K562 (cell line): ENCODE results near the gene TUBB2A. TPM values are rescaled to one million over a fixed set of nuclear protein-coding genes. Genes with fewer than 3 reads are reported as not detected.
"Not testable (repeated sequence)": the region's sequence is repeated elsewhere in the genome, so short reads cannot be mapped to it uniquely, and the experiment has no call there.

Source experiments
- ATAC-seq: fragments of 200-7000 bp; cut with Tn5 transposase; 3 replicates; pipeline ENCODE4 v1.9.1; 2020; ENCODE audit warnings: moderate library complexity
- BruUV-seq: library from RNA; stranded (reverse); fragments of 400-500 nt; replicated peaks from 2 replicates; lab custom pipeline; 2021; lab: Mats Ljungman, UMichigan
- CTCF ChIA-PET: fragments of 300-600 bp; formaldehyde crosslinking; extraction: SDS; loops from one replicate; lab custom pipeline; 2021; ENCODE audit warnings: low intra/inter-chr PET ratio; lab: Yijun Ruan, JAX
- POLR2A ChIA-PET: fragments of 300-600, 350-650 bp; sonication (Branson Sonifier 250); formaldehyde crosslinking; extraction: SDS; loops from one replicate; lab custom pipeline; 2021; ENCODE audit warnings: antibody characterized with exemption, inconsistent platforms; lab: Yijun Ruan, JAX
- DNase-seq, 4 experiments: peaks; one replicate each; pipeline versions ENCODE4 v3.0.0 to v3.0.0-alpha.2; 2011 to 2018; ENCODE audit warnings: low spot score in 3 of 4, mixed read lengths in 3 of 4; ENCODE audit errors: extremely low read depth in 1 of 4
- FAIRE-seq: peaks from 2 replicates; lab custom pipeline; 2011; peaks lifted over from hg19 to GRCh38; lab: Jason Lieb, UNC
- H2AFZ ChIP-seq: 2 replicates; pipeline ENCODE4 v1.6.0; 2011; ENCODE audit warnings: low read depth, low read length, control low read depth, inconsistent platforms
- H3K27ac ChIP-seq: fragments of 200-600 bp; 3 replicates; pipeline ENCODE4 v1.8.0; 2011; ENCODE audit warnings: low read depth, mild to moderate bottlenecking, control low read depth, inconsistent platforms, low read length, moderate library complexity, mixed read lengths; ENCODE audit errors: extremely low read depth
- H3K27me3 ChIP-seq, 2 experiments: fragments of 300-600 bp in 1 of 2; 2 replicates in 1 of 2; 3 replicates in 1 of 2; pipeline versions ENCODE4 v1.6.0 to v1.8.0; 2011; ENCODE audit warnings: inconsistent platforms in 2 of 2, low read length in 2 of 2, mild to moderate bottlenecking in 1 of 2, mixed read lengths in 1 of 2, moderate library complexity in 1 of 2; ENCODE audit not compliant: control insufficient read depth in 2 of 2, insufficient read depth in 2 of 2
- H3K36me3 ChIP-seq: fragments of 300-600 bp; 3 replicates; pipeline ENCODE4 v1.8.0; 2011; ENCODE audit warnings: mild to moderate bottlenecking, low read length, inconsistent platforms; ENCODE audit not compliant: control insufficient read depth, insufficient read depth
- H3K4me1 ChIP-seq, 2 experiments: fragments of 200-600 bp in 1 of 2; replicated peaks in 1 of 2; 2 replicates in 1 of 2; 3 replicates in 1 of 2; pipeline versions ENCODE4 v1.5.1 to v1.8.0; 2011; ENCODE audit warnings: inconsistent platforms in 2 of 2, low read length in 2 of 2, mild to moderate bottlenecking in 1 of 2, mixed read lengths in 1 of 2, moderate library complexity in 1 of 2; ENCODE audit not compliant: control insufficient read depth in 2 of 2, insufficient read depth in 2 of 2
- H3K4me2 ChIP-seq: 2 replicates; pipeline ENCODE4 v1.6.1; 2011; ENCODE audit warnings: low read length, control low read depth, inconsistent platforms, mixed read lengths; ENCODE audit not compliant: insufficient read depth
- H3K4me3 ChIP-seq: fragments of 200-600 bp; sonication (generic), shearing (Covaris generic); 2 replicates; pipeline ENCODE4 v1.5.1; 2016; ENCODE audit warnings: control low read depth, inconsistent platforms
- H3K79me2 ChIP-seq: fragments of 200-600 bp; 3 replicates; pipeline ENCODE4 v1.8.0; 2011; ENCODE audit warnings: low read length, inconsistent platforms; ENCODE audit not compliant: control insufficient read depth, insufficient read depth
- H3K9ac ChIP-seq, 2 experiments: 2 replicates each; pipeline versions ENCODE4 v1.6.0 to v1.6.1; 2011; ENCODE audit warnings: low read depth in 2 of 2, low read length in 2 of 2, control low read depth in 1 of 2, inconsistent platforms in 1 of 2, mild to moderate bottlenecking in 1 of 2, mixed read lengths in 1 of 2; ENCODE audit not compliant: insufficient read depth in 1 of 2
- H3K9me1 ChIP-seq: one replicate; pipeline ENCODE4 v1.6.0; 2011; ENCODE audit warnings: inconsistent platforms, mild to moderate bottlenecking, low read length, moderate library complexity; ENCODE audit not compliant: control insufficient read depth, insufficient read depth
- H3K9me3 ChIP-seq: replicated peaks from 2 replicates; pipeline ENCODE4 v1.5.1; 2011; ENCODE audit warnings: low read depth, low read length, inconsistent platforms; ENCODE audit not compliant: control insufficient read depth, insufficient read depth
- H4K20me1 ChIP-seq: replicated peaks from 2 replicates; pipeline ENCODE4 v1.6.1; 2011; ENCODE audit warnings: low read length, inconsistent platforms, mixed read lengths; ENCODE audit not compliant: control insufficient read depth, insufficient read depth
- NR2C2 ChIP-seq, 2 experiments: fragments of 200-800 bp in 1 of 2; sonication (Bioruptor generic) in 1 of 2; sonication (generic) in 1 of 2; formaldehyde crosslinking in 1 of 2; IDR thresholded peaks; 2 replicates each; pipeline versions ENCODE4 v1.6.1 to v1.8.0; 2016 to 2022; ENCODE audit warnings: mild to moderate bottlenecking in 1 of 2, missing compliant biosample characterization in 1 of 2, missing genetic modification characterization in 1 of 2, missing genetic modification reagents in 1 of 2
- USF1 ChIP-seq: sonication (generic); formaldehyde crosslinking; IDR thresholded peaks from 2 replicates; pipeline ENCODE4 v1.9.0; 2022; ENCODE audit warnings: mild to moderate bottlenecking, missing genetic modification reagents
- ZNF12 ChIP-seq: sonication (generic); formaldehyde crosslinking; IDR thresholded peaks from 2 replicates; pipeline ENCODE4 v1.4.0; 2020; ENCODE audit warnings: mild to moderate bottlenecking, missing genetic modification reagents
- WGBS: fragments of 100-300 bp; shearing (Covaris generic); methylation state at CpG from one replicate; pipeline ENCODE4 v1.1.6; 2016; ENCODE audit warnings: low coverage, mixed read lengths; ENCODE audit not compliant: insufficient coverage; ENCODE audit errors: missing lambda C conversion rate; 5-methylcytosine and 5-hydroxymethylcytosine counted together
- in situ Hi-C: fragments of 300-500 bp; cut with MboI; formaldehyde crosslinking; loops from 4 replicates; pipeline ENCODE4 v1.15.0; 2018; ENCODE audit warnings: inconsistent platforms, mixed read lengths
- intact Hi-C: fragments of 100-400 bp; cut with micrococcal nuclease; formaldehyde crosslinking; loops from 2 replicates; pipeline ENCODE4 v1.14.2; 2022
- polyA plus RNA-seq, 8 experiments: library from polyadenylated mRNA; depleted of rRNA in 4 of 8; stranded (reverse) in 5 of 8; unstranded in 3 of 8; fragments of >200 nt; fragmentation: Nextera tagmentation in 2 of 8; fragmentation: Illumina TruSeq in 1 of 8; extraction: Ambion mirVana in 2 of 8; extraction: Trizol in 1 of 8; gene quantifications; 2 replicates each; pipeline versions ENCODE4 v1.2.1 to v1.2.3, GENCODE V29; 2011 to 2014; ENCODE audit warnings: inconsistent platforms in 1 of 8, missing spikeins in 1 of 8
- total RNA-seq, 7 experiments: library from RNA; depleted of rRNA in 6 of 7; stranded (reverse); fragments of >200 nt in 6 of 7; fragmentation: Illumina TruSeq in 2 of 7; extraction: Trizol in 2 of 7; gene quantifications; 2 replicates each; pipeline versions ENCODE4 v1.2.1 to v1.2.3, GENCODE V29; 2011 to 2021; ENCODE audit warnings: low replicate concordance in 1 of 7

The TUBB2A gene
- total and polyA plus RNA-seq, 9 of the 15 experiments (the other 6 are each of a cell fraction or from before 2014, with no cell fraction given) = 3.6 to 92.1 (median 45.6) TPM

GRCh38 chr6:3156184-3157130 is 887 bp downstream of the TUBB2A start (continued):
- TF ChIP-seq NR2C2 (CRISPR knock-in tag; IDR thresholded peaks at IDR 0.05) = 0 out of 2 replicates have a peak, but pooled peaks have one; percentile 21
- not testable (repeated sequence) for TF ChIP-seq NR2C2 (tag; IDR thresholded peaks at IDR 0.05)
- TF ChIP-seq ZNF12 (CRISPR knock-in tag) = 0 out of 2 replicates have a peak, but pooled peaks have one; percentile 0
- TF ChIP-seq USF1 (CRISPR knock-in tag) = 0 out of 2 replicates have a peak, but pooled peaks have one; percentile 34

- H3K27ac ChIP-seq, H2AFZ ChIP-seq, intact Hi-C loops, BruUV-seq, DNase-seq, H3K9me3 ChIP-seq, in situ Hi-C loops, H4K20me1 ChIP-seq, CTCF ChIA-PET, H3K27me3 ChIP-seq, H3K4me3 ChIP-seq, H3K4me2 ChIP-seq, H3K9ac ChIP-seq, ATAC-seq, H3K9me1 ChIP-seq: not testable (repeated sequence)
- POLR2A ChIA-PET = interaction anchor here (0.6 to 1.5 kb wide), 3 partner anchors 16 to 26 kb away, joined by 3 to 4 read pairs (median 3); no protein-coding TSS in a partner anchor
- Histone ChIP-seq H3K4me1 (peaks cover 23 to 36% of the 10 kb centered on the region in 2 experiments), H3K79me2 (peaks cover 19% of the 10 kb centered on the region; the same call in 2 of the 3 replicates), H3K36me3 (peaks cover 19% of the 10 kb centered on the region; the same call in 2 of the 3 replicates)
- WGBS = 84% methylated on average over 6 of the region's 6 CpGs
- peak; percentile 29 for FAIRE-seq
Measured at GRCh38 chr6:3155416-3155815, 1.9 kb downstream of the TUBB2A start.
